CD4-positive, alpha-beta memory T cell (primary cell): Measurements from ENCODE around the gene TEX53. TPM values are rescaled to one million over a fixed set of nuclear protein-coding genes. Genes with fewer than 3 reads are reported as not detected.

Experiments
- CTCF ChIA-PET: fragments of 350-600 bp; sonication (Branson Sonifier 250); formaldehyde crosslinking; loops from one replicate; lab custom pipeline; 2021; ENCODE audit warnings: inconsistent platforms; ENCODE audit not compliant: partially characterized antibody; lab: Charles Lee
- POLR2A ChIA-PET: fragments of 350-600 bp; sonication (Branson Sonifier 250); formaldehyde crosslinking; loops from one replicate; lab custom pipeline; 2021; ENCODE audit not compliant: partially characterized antibody; lab: Charles Lee
- DNase-seq, 5 donors: peaks; one replicate each; pipeline versions ENCODE4 v3.0.0 to v3.0.0-alpha.2; 2020 to 2022; ENCODE audit warnings: mixed read lengths in 1 of 5
- H3K27ac ChIP-seq: one replicate; pipeline ENCODE4 v1.7.0; 2013; ENCODE audit warnings: low read depth, low read length
- H3K27me3 ChIP-seq: 2 replicates; pipeline ENCODE4 v1.7.0; 2013; ENCODE audit warnings: mild to moderate bottlenecking, low read length, moderate library complexity; ENCODE audit not compliant: insufficient read depth
- H3K36me3 ChIP-seq: 2 replicates; pipeline ENCODE4 v1.7.0; 2013; ENCODE audit warnings: mild to moderate bottlenecking, low read length, moderate library complexity; ENCODE audit not compliant: insufficient read depth
- H3K4me1 ChIP-seq: 2 replicates; pipeline ENCODE4 v1.7.0; 2013; ENCODE audit warnings: mild to moderate bottlenecking, low read length, moderate library complexity; ENCODE audit not compliant: insufficient read depth
- H3K4me3 ChIP-seq, 2 donors: one replicate each; pipeline ENCODE4 v1.7.0; 2013; ENCODE audit warnings: low read length in 2 of 2, mild to moderate bottlenecking in 1 of 2
- H3K9me3 ChIP-seq, 2 donors: one replicate each; pipeline ENCODE4 v1.7.0; 2013; ENCODE audit warnings: low read length in 2 of 2, control low read depth in 1 of 2; ENCODE audit not compliant: control insufficient read depth in 1 of 2
- H3K27ac Mint-ChIP-seq, 7 donors: one replicate each; pipeline ENCODE4 v1.8.0; 2020 to 2021; ENCODE audit warnings: mixed read lengths in 7 of 7, mild to moderate bottlenecking in 6 of 7, inconsistent platforms in 3 of 7, moderate library complexity in 3 of 7
- H3K27me3 Mint-ChIP-seq, 2 donors: one replicate each; pipeline ENCODE4 v1.8.0; 2020 to 2021; ENCODE audit warnings: mixed read lengths in 2 of 2
- H3K36me3 Mint-ChIP-seq, 2 donors: one replicate each; pipeline ENCODE4 v1.8.0; 2020 to 2021; ENCODE audit warnings: mixed read lengths in 2 of 2, inconsistent platforms in 1 of 2, mild to moderate bottlenecking in 1 of 2
- H3K4me1 Mint-ChIP-seq, 4 donors: one replicate each; pipeline ENCODE4 v1.8.0; 2020 to 2021; ENCODE audit warnings: mixed read lengths in 4 of 4, mild to moderate bottlenecking in 1 of 4
- H3K4me3 Mint-ChIP-seq, 8 donors: one replicate each; pipeline ENCODE4 v1.8.0; 2020 to 2021; ENCODE audit warnings: mixed read lengths in 8 of 8, mild to moderate bottlenecking in 7 of 8, moderate library complexity in 6 of 8, inconsistent platforms in 3 of 8
- H3K9me3 Mint-ChIP-seq, 8 donors: one replicate each; pipeline ENCODE4 v1.8.0; 2020 to 2021; ENCODE audit warnings: mixed read lengths in 8 of 8, mild to moderate bottlenecking in 5 of 8, inconsistent platforms in 3 of 8, moderate library complexity in 1 of 8
- intact Hi-C: fragments of 100-400 bp; cut with micrococcal nuclease; formaldehyde crosslinking; loops from one replicate; pipeline ENCODE4 v1.15.1; 2023
- polyA plus RNA-seq, 2 donors: library from polyadenylated mRNA; unstranded; fragments of 300-500 nt; fragmentation: Illumina TruSeq; gene quantifications; one replicate each; pipeline ENCODE4 v1.2.3, GENCODE V29; 2021
- total RNA-seq, 2 experiments: library from RNA; stranded (reverse); gene quantifications; one replicate each; pipeline ENCODE4 v1.2.3, GENCODE V29; 2021

The TEX53 gene
- total RNA-seq: not detected
- not detected for polyA plus RNA-seq

DNA sequence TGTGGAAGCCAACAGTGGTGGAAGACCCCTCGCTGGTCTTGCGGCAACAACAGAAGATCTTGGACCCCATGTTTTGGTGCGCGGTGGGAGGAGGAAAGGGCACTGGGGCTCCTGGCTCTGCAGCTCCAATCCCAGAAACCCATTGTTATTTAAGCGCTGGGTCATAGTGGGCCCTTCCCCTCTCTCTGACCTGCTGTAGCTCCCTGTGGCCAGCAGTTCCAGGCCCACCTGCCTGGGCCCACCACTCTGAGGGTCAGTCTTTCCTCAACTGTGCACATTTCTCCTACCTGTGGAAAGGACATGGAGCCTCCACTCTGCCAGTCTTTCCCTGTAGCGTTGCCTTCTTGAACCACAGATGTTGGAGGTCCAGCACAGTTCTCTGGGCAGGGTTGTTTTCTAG is at the start of gene TEX53:
Gene TEX53, minus strand, starts transcription at position 101 of the 400 bp plus-strand sequence. Its CDS starts 31 bp downstream, at position 70.
- no peaks in the 10 kb centered on the region for H3K27me3 ChIP-seq
- POLR2A ChIA-PET: interaction anchor here (0.6 kb wide), 1 partner anchor 986 kb away, joined by 3 read pairs; no protein-coding TSS in a partner anchor
- intact Hi-C loops: no loop called here
- no peak within 1 kb of the TSS for H3K4me3 Mint-ChIP-seq
- H3K4me1 ChIP-seq: peaks cover 12% of the 10 kb centered on the region
- H3K4me3 ChIP-seq: no peak within 1 kb of the TSS
- no peak within 1 kb of the TSS for H3K27ac ChIP-seq
- H3K9me3 ChIP-seq: no peaks in the 10 kb centered on the region
- H3K36me3 ChIP-seq: no peaks in the 10 kb centered on the region
- H3K9me3 Mint-ChIP-seq: no peaks in the 10 kb centered on the region
- peaks cover 4 to 5% of the 10 kb centered on the region in 2 donors for H3K27me3 Mint-ChIP-seq
- H3K27ac Mint-ChIP-seq: peak within 1 kb of the TSS in 1 of 7 donors; percentile 60
- DNase-seq: no peak
- CTCF ChIA-PET: interaction anchor here (1.0 to 2.3 kb wide), 5 partner anchors 23 to 252 kb away, joined by 3 to 8 read pairs (median 4); no protein-coding TSS in a partner anchor
- peaks cover 5 to 12% (median 9%) of the 10 kb centered on the region in 4 donors for H3K4me1 Mint-ChIP-seq
- no peaks in the 10 kb centered on the region for H3K36me3 Mint-ChIP-seq

DNA sequence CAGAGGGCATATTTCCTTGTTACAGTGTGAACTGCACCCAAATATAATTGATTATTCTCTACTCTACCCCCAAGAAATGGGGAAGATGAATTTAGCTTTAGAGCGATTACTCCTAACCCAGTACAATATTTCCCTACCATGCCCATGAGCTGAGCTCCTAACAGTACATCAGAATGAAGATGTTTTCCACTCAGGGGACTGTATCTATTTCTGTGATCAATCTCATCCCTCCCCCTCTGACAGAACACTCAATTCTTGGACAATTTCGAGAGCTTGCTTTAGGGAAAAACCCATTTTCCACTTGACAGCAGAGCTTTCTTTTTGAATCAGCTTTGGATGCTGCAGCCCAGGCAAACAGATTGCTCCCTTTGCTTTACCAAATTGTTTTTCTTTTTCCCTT is 49.1 kb upstream of the TEX53 start:
- peaks cover 15 to 25% (median 17%) of the 10 kb centered on the region in 4 donors for H3K4me1 Mint-ChIP-seq
- Histone ChIP-seq H3K4me1 (peaks cover 8% of the 10 kb centered on the region), H3K36me3 (no peaks in the 10 kb centered on the region), H3K9me3 (no peaks in the 10 kb centered on the region), H3K27ac (no peak overlapping the region), H3K4me3 (no peak overlapping the region), H3K27me3 (no peaks in the 10 kb centered on the region)
- no peak for DNase-seq
- peak overlapping the region in 2 of 7 donors; percentile 43 to 49 for H3K27ac Mint-ChIP-seq
- H3K36me3 Mint-ChIP-seq: no peaks in the 10 kb centered on the region
- POLR2A ChIA-PET: interaction anchor here (0.8 to 1.1 kb wide), 2 partner anchors 8 to 16 kb away, joined by 3 read pairs; no protein-coding TSS in a partner anchor
- peak overlapping the region in 1 of 8 donors; percentile 18 for H3K4me3 Mint-ChIP-seq
- intact Hi-C loops: no loop called here
- no peaks in the 10 kb centered on the region for H3K27me3 Mint-ChIP-seq
- CTCF ChIA-PET: interaction anchor here (1.6 to 2.4 kb wide), 3 partner anchors 12 to 25 kb away, joined by 7 to 12 read pairs (median 8); partner anchors contain the start of gene TEX48
- H3K9me3 Mint-ChIP-seq: no peaks in the 10 kb centered on the region

GRCh38 chr9:114701988-114702387 is 44.4 kb upstream of the TEX53 start:
- H3K4me1 Mint-ChIP-seq: peaks cover 12 to 25% (median 15%) of the 10 kb centered on the region in 4 donors
- H3K36me3 ChIP-seq: no peaks in the 10 kb centered on the region
- peaks cover 16% of the 10 kb centered on the region for H3K4me1 ChIP-seq
- CTCF ChIA-PET: no interaction called here
- no peak for DNase-seq
- no peaks in the 10 kb centered on the region for H3K27me3 Mint-ChIP-seq
- H3K27ac ChIP-seq: no peak overlapping the region
- POLR2A ChIA-PET: interaction anchor here (0.6 kb wide), 1 partner anchor 230 kb away, joined by 4 read pairs; no protein-coding TSS in a partner anchor
- H3K36me3 Mint-ChIP-seq: peaks cover 0 to 1% of the 10 kb centered on the region in 2 donors
- H3K27me3 ChIP-seq: no peaks in the 10 kb centered on the region
- H3K27ac Mint-ChIP-seq: peak overlapping the region in 5 of 7 donors; percentile 26 to 87 (median 68)
- H3K4me3 ChIP-seq: no peak overlapping the region
- no peaks in the 10 kb centered on the region for H3K9me3 ChIP-seq
- peaks cover 0 to 3% (median 0%) of the 10 kb centered on the region in 8 donors for H3K9me3 Mint-ChIP-seq
- intact Hi-C loops: no loop called here
- H3K4me3 Mint-ChIP-seq: no peak overlapping the region

DNA sequence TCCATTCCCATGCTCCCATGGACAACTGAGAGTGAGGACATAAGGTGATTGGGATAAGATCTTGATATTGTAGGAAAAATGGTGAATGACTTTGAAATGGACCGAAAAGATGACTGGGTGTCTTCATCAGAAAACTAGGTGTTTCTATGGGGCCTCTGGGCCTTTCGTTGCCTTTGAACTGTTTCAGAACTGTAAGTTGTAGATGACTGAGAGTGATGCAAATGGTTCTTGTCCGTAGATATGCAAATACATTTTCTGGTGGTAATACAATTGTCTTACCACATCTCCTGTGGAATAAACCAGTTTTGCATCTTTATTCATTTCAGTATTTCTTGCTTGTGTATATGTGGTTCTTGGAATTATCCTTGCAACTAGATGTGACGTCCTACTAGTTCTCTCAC is 40.3 kb upstream of the TEX53 start:
- H3K4me3 ChIP-seq: no peak overlapping the region
- no peaks in the 10 kb centered on the region for H3K36me3 ChIP-seq
- DNase-seq: no peak
- intact Hi-C loops: loop anchor here (2.0 kb wide), 1 partner anchor 21 kb away; no protein-coding TSS in a partner anchor
- no peaks in the 10 kb centered on the region for H3K9me3 ChIP-seq
- POLR2A ChIA-PET: interaction anchor here (1.0 to 2.9 kb wide), 2 partner anchors 9 to 20 kb away, joined by 3 to 8 read pairs; no protein-coding TSS in a partner anchor
- no peaks in the 10 kb centered on the region for H3K27me3 ChIP-seq
- Mint-ChIP-seq H3K36me3 (peaks cover 0 to 1% of the 10 kb centered on the region in 2 donors), H3K27me3 (no peaks in the 10 kb centered on the region), H3K4me3 (peak overlapping the region in 5 of 8 donors; percentile 19 to 84 (median 39)), H3K9me3 (peaks cover 0 to 5% (median 0%) of the 10 kb centered on the region in 8 donors), H3K27ac (peak overlapping the region; percentile 7 to 87 (median 74)), H3K4me1 (peaks cover 25 to 46% (median 29%) of the 10 kb centered on the region in 4 donors)
- H3K27ac ChIP-seq: no peak overlapping the region
- H3K4me1 ChIP-seq: peaks cover 26% of the 10 kb centered on the region
- CTCF ChIA-PET: interaction anchor here (1.2 to 5.6 kb wide), 2 partner anchors 16 to 40 kb away, joined by 6 to 32 read pairs; partner anchors contain the start of gene TEX48

- H3K36me3 Mint-ChIP-seq: peaks cover 0 to 1% of the 10 kb centered on the region in 2 donors
- peak overlapping the region in 7 of 8 donors; percentile 63 to 84 (median 70) for H3K4me3 Mint-ChIP-seq
- peaks cover 27 to 49% (median 30%) of the 10 kb centered on the region in 4 donors for H3K4me1 Mint-ChIP-seq
- H3K27ac Mint-ChIP-seq: peak overlapping the region; percentile 51 to 93 (median 74)
- H3K4me3 ChIP-seq: no peak overlapping the region
- H3K9me3 ChIP-seq: no peaks in the 10 kb centered on the region
- no peaks in the 10 kb centered on the region for H3K36me3 ChIP-seq
- peaks cover 0 to 5% (median 0%) of the 10 kb centered on the region in 8 donors for H3K9me3 Mint-ChIP-seq
- peak in 3 of 5 donors; percentile 5 to 59 (median 16) for DNase-seq
- ChIA-PET POLR2A (interaction anchor here (0.6 to 1.2 kb wide), 2 partner anchors 110 to 232 kb away, joined by 3 read pairs; partner anchors contain the start of gene ATP6V1G1), CTCF (interaction anchor here (0.8 to 5.6 kb wide), 2 partner anchors 15 to 317 kb away, joined by 3 to 32 read pairs; partner anchors contain the start of gene TEX48)
- H3K27ac ChIP-seq: no peak overlapping the region
- intact Hi-C loops: no loop called here
- peaks cover 33% of the 10 kb centered on the region for H3K4me1 ChIP-seq
- no peaks in the 10 kb centered on the region for H3K27me3 Mint-ChIP-seq
- H3K27me3 ChIP-seq: no peaks in the 10 kb centered on the region
Measured at GRCh38 chr9:114696814-114697544, 39.4 kb upstream of the TEX53 start.

DNA sequence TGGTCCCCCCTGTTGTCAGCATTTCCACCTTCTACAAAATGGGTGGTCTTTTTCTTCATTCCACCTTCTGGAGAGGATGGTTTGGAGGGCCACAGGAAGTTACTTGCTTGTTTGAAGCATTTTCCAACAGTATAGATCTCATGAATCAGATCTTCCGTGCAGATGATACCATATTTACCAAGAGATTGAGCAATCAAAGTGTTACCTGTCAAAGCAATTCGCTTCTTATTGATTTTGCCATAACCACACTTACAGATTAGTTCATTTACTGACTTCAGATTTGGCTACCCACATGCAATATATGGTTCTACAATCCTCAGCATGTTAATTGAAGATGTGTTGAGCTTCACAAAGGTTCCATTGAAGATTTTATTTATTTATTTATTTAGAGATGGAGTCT is 38.3 kb upstream of the TEX53 start:
- H3K4me3 Mint-ChIP-seq: no peak overlapping the region
- Histone ChIP-seq H3K4me1 (peaks cover 43% of the 10 kb centered on the region), H3K9me3 (no peaks in the 10 kb centered on the region), H3K4me3 (no peak overlapping the region), H3K27ac (no peak overlapping the region), H3K36me3 (no peaks in the 10 kb centered on the region), H3K27me3 (no peaks in the 10 kb centered on the region)
- peaks cover 37 to 60% (median 39%) of the 10 kb centered on the region in 4 donors for H3K4me1 Mint-ChIP-seq
- H3K9me3 Mint-ChIP-seq: peaks cover 0 to 5% (median 0%) of the 10 kb centered on the region in 8 donors
- POLR2A ChIA-PET: interaction anchor here (1.2 kb wide), 1 partner anchor 108 kb away, joined by 3 read pairs; the partner anchor contains the start of gene ATP6V1G1
- peaks cover 0 to 1% of the 10 kb centered on the region in 2 donors for H3K36me3 Mint-ChIP-seq
- CTCF ChIA-PET: interaction anchor here (0.8 to 5.6 kb wide), 2 partner anchors 14 to 318 kb away, joined by 3 to 32 read pairs; partner anchors contain the start of gene TEX48
- H3K27me3 Mint-ChIP-seq: no peaks in the 10 kb centered on the region
- intact Hi-C loops: no loop called here
- H3K27ac Mint-ChIP-seq: peak overlapping the region in 1 of 7 donors; percentile 7
- no peak for DNase-seq
